ENCODE data around the gene KRT83. TPM values are rescaled to one million over a fixed set of nuclear protein-coding genes. Genes with fewer than 3 reads are reported as not detected.

KRT83 gene
- total RNA-seq, 1 experiment from 2014 or later: not detected

GRCh38 chr12:52356031-52356761, 35.0 kb upstream of the KRT83 start:
- H4K5ac ChIP-seq (ENCODE audit: insufficient read length, low read depth, low read length): no peak overlapping the region
- H2AK5ac ChIP-seq (ENCODE audit: insufficient read length, low read length): no peak overlapping the region
- no peak overlapping the region for H3K56ac ChIP-seq (ENCODE audit: insufficient read length, low read depth, low read length)
- H3K4me3 Mint-ChIP-seq: no peak overlapping the region
- H4K91ac ChIP-seq (ENCODE audit: insufficient read length, low read depth, low read length): no peak overlapping the region
- H3K23me2 ChIP-seq (ENCODE audit: insufficient read length, low read depth, low read length, poor library complexity, severe bottlenecking): no peaks in the 10 kb centered on the region
- H3K79me1 ChIP-seq (ENCODE audit: insufficient read depth, low read depth, low read length, poor library complexity, severe bottlenecking): no peaks in the 10 kb centered on the region
- H3K14ac ChIP-seq (ENCODE audit: insufficient read depth, low read length): no peak overlapping the region
- no peak for DNase-seq
- H3K36me3 Mint-ChIP-seq (ENCODE audit: insufficient read depth in 1 of 3, low read depth in 3 of 3): no peaks in the 10 kb centered on the region
- TF ChIP-seq, protein P1, sequence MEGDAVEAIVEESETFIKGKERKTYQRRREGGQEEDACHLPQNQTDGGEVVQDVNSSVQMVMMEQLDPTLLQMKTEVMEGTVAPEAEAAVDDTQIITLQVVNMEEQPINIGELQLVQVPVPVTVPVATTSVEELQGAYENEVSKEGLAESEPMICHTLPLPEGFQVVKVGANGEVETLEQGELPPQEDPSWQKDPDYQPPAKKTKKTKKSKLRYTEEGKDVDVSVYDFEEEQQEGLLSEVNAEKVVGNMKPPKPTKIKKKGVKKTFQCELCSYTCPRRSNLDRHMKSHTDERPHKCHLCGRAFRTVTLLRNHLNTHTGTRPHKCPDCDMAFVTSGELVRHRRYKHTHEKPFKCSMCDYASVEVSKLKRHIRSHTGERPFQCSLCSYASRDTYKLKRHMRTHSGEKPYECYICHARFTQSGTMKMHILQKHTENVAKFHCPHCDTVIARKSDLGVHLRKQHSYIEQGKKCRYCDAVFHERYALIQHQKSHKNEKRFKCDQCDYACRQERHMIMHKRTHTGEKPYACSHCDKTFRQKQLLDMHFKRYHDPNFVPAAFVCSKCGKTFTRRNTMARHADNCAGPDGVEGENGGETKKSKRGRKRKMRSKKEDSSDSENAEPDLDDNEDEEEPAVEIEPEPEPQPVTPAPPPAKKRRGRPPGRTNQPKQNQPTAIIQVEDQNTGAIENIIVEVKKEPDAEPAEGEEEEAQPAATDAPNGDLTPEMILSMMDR (conservative IDR thresholded peaks at IDR 0.05): no peak
- no peak overlapping the region for H2BK120ac ChIP-seq (ENCODE audit: low read depth, low read length, poor library complexity, severe bottlenecking)
- WGBS (ENCODE audit: extremely low coverage, insufficient read length, low lambda C conversion rate): no CpG with 5 or more reads among the region's 56 CpGs
- H3K4me1 Mint-ChIP-seq: peaks cover 13 to 18% of the 10 kb centered on the region in 2 experiments
- no peak overlapping the region for H3K9ac ChIP-seq (ENCODE audit: extremely low read depth, insufficient read length, low read length)
- H3K27ac ChIP-seq (ENCODE audit: insufficient read length, low read depth, low read length): no peak overlapping the region
- H2BK15ac ChIP-seq (ENCODE audit: low read depth, low read length): no peak overlapping the region
- H3K79me2 ChIP-seq (ENCODE audit: insufficient read depth, low read length): no peaks in the 10 kb centered on the region
- no peak overlapping the region for H2BK20ac ChIP-seq (ENCODE audit: low read depth, low read length, poor library complexity, severe bottlenecking)
- no peaks in the 10 kb centered on the region for H3K9me3 ChIP-seq (ENCODE audit: control insufficient read depth, low read depth, low read length)
- no peaks in the 10 kb centered on the region for H3K4me1 ChIP-seq (ENCODE audit: insufficient read depth, low read length)
- no peak overlapping the region for H3K4me2 ChIP-seq (ENCODE audit: insufficient read depth, insufficient read length, low read length)
- no peak overlapping the region for H3K23ac ChIP-seq (ENCODE audit: insufficient read length, low read depth, low read length)
- no peaks in the 10 kb centered on the region for H3K27me3 ChIP-seq (ENCODE audit: insufficient read depth, low read length)
- H3T11ph ChIP-seq (ENCODE audit: low read length): no peak overlapping the region
- H2BK5ac ChIP-seq (ENCODE audit: insufficient read length, low read length): no peak overlapping the region
- H3K27ac Mint-ChIP-seq: no peak overlapping the region
- no peak overlapping the region for H3K4ac ChIP-seq (ENCODE audit: low read depth, low read length)
- H3K9me3 Mint-ChIP-seq: no peaks in the 10 kb centered on the region; a peak in 1 of 5 replicates
- no peaks in the 10 kb centered on the region for H4K20me1 ChIP-seq (ENCODE audit: control insufficient read depth, insufficient read depth, insufficient read length)
- H3K18ac ChIP-seq (ENCODE audit: insufficient read length, low read depth, low read length): no peak overlapping the region
- no peak overlapping the region for H2BK12ac ChIP-seq (ENCODE audit: insufficient read length, low read depth, low read length)
- H2AFZ ChIP-seq (ENCODE audit: low read length): no peak overlapping the region
- no peak overlapping the region for H4K8ac ChIP-seq (replicated peaks; ENCODE audit: insufficient read length, low read depth, low read length)
- H3K27me3 Mint-ChIP-seq (ENCODE audit: low read depth): peaks cover 8% of the 10 kb centered on the region; the same call in 1 of the 2 replicates
